ENCODE results near the gene TMC1.
"Not testable (repeated sequence)": the region's sequence is repeated elsewhere in the genome, so short reads cannot be mapped to it uniquely, and the experiment has no call there.

TMC1 gene

DNA sequence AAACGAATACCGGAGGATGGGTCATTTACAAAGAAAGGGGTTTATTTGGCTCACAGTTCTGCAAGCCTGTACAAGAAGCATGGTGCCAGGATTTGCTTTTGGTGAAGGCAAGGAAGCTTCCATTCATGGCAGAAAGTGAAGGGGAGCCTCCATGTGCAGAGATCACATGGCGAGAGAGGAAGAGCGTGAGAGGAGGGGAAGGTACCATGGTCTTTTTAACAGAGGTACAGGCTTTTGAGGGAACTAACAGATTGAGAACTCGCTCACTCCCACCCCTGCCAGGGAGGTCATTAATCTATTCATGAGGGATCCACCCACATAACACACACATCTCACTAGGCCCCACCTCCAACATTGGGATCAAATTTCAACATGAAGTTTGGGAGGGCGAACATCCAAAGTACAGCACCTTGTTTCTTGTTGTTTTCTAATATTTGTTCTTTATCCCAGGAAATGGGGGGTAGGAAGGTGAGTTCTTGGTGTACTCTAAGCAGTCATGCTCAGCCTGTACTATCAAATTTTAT lies 18.5 kb downstream of the TMC1 start:
- Histone ChIP-seq H3K27me3 (ENCODE audit: insufficient read depth, poor library complexity, severe bottlenecking) (no peaks in the 10 kb centered on the region), H3K36me3 (ENCODE audit: low read depth) (no peaks in the 10 kb centered on the region), H3K4me3 (ENCODE audit: severe bottlenecking) (no peak overlapping the region), H3K27ac (ENCODE audit: poor library complexity, severe bottlenecking) (peak overlapping the region; percentile 79), H3K9me3 (ENCODE audit: severe bottlenecking) (no peaks in the 10 kb centered on the region), H3K4me1 (ENCODE audit: insufficient read depth, poor library complexity, severe bottlenecking) (peaks cover 31% of the 10 kb centered on the region)
- ATAC-seq (ENCODE audit: low read depth) (peak; percentile 44), DNase-seq (ENCODE audit: low spot score) (no peak)
- TF ChIP-seq, protein P1, sequence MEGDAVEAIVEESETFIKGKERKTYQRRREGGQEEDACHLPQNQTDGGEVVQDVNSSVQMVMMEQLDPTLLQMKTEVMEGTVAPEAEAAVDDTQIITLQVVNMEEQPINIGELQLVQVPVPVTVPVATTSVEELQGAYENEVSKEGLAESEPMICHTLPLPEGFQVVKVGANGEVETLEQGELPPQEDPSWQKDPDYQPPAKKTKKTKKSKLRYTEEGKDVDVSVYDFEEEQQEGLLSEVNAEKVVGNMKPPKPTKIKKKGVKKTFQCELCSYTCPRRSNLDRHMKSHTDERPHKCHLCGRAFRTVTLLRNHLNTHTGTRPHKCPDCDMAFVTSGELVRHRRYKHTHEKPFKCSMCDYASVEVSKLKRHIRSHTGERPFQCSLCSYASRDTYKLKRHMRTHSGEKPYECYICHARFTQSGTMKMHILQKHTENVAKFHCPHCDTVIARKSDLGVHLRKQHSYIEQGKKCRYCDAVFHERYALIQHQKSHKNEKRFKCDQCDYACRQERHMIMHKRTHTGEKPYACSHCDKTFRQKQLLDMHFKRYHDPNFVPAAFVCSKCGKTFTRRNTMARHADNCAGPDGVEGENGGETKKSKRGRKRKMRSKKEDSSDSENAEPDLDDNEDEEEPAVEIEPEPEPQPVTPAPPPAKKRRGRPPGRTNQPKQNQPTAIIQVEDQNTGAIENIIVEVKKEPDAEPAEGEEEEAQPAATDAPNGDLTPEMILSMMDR (IDR thresholded peaks at IDR 0.05; ENCODE audit: poor library complexity, severe bottlenecking) = no peak

DNA sequence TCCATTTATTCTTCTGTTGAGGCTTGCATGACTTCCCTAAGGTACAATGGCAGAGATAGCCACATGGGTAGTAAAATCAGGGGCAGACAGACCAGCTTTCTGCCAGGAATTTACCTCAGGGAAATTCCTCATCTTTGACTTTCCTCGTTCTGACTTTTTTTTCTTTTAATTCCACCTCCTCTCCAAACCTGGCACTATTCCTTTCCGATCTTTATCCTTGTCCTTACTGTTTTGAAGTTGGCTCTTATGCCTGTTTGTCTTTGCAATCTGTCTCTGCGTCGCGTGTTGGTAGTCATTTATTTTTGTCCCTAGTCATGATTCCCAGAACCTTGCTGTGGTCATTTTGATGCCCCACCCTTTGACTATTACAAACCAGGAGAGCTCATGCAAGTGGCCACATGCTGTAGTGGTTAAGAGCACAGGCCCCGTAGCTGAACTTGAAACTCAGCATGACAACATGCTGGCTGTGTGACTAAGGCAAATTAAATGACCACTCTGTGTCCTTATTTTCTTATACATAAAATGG lies 19.0 kb downstream of the TMC1 start:
- no peak overlapping the region for H3K4me3 ChIP-seq (ENCODE audit: severe bottlenecking)
- H3K36me3 ChIP-seq (ENCODE audit: low read depth) = no peaks in the 10 kb centered on the region
- TF ChIP-seq, protein P1 (IDR thresholded peaks at IDR 0.05; ENCODE audit: poor library complexity, severe bottlenecking) = no peak
- peaks cover 31% of the 10 kb centered on the region for H3K4me1 ChIP-seq (ENCODE audit: insufficient read depth, poor library complexity, severe bottlenecking)
- H3K27me3 ChIP-seq (ENCODE audit: insufficient read depth, poor library complexity, severe bottlenecking) = no peaks in the 10 kb centered on the region
- no peak for DNase-seq (ENCODE audit: low spot score)
- peak; percentile 74 for ATAC-seq (ENCODE audit: low read depth)
- H3K9me3 ChIP-seq (ENCODE audit: severe bottlenecking) = no peaks in the 10 kb centered on the region
- peak overlapping the region; percentile 79 for H3K27ac ChIP-seq (ENCODE audit: poor library complexity, severe bottlenecking)

DNA sequence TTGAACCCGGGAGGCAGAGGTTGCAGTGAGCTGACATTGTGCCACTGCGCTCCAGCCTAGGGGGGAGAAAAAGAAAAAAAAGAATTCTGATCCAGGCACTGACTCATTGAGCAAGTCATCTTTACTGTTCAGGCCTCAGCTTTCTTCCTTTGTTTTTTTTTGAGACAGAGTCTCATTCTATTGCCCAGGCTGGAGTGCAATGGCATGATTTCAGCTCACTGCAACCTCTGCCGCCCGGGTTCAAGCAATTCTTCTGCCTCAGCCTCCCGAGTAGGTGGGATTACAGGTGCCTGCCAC lies 21.1 kb downstream of the TMC1 start:
- Histone ChIP-seq H3K27ac (ENCODE audit: poor library complexity, severe bottlenecking) (peak overlapping the region; percentile 79), H3K4me1 (ENCODE audit: insufficient read depth, poor library complexity, severe bottlenecking) (peaks cover 31% of the 10 kb centered on the region)
- not testable (repeated sequence) for H3K4me3 ChIP-seq (ENCODE audit: severe bottlenecking); H3K36me3 ChIP-seq (ENCODE audit: low read depth); DNase-seq (ENCODE audit: low spot score); H3K27me3 ChIP-seq (ENCODE audit: insufficient read depth, poor library complexity, severe bottlenecking); H3K9me3 ChIP-seq (ENCODE audit: severe bottlenecking)
- ATAC-seq (ENCODE audit: low read depth) = peak; percentile 81

DNA sequence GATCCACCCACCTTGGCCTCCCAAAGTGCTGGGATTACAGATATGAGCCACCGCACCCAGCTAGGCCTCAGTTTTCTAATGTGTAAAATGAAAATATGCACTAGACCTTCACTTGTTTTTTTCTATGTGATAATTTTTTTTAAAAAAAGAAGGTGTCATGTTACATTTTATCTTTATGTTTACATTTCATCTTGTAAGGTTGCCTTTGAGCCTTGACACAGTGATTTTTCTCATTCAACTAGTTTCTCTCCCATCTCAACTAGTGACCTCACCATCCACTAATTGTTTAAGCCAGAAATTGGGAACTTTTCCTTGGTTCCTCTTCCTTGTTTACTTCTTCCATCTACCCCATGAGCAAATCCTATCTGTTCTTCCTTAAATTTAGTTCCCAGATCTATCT lies 21.5 kb downstream of the TMC1 start:
- no peak for ATAC-seq (ENCODE audit: low read depth)
- no peak for DNase-seq (ENCODE audit: low spot score)
- H3K9me3 ChIP-seq (ENCODE audit: severe bottlenecking) = no peaks in the 10 kb centered on the region
- peak overlapping the region; percentile 79 for H3K27ac ChIP-seq (ENCODE audit: poor library complexity, severe bottlenecking)
- TF ChIP-seq, protein P1 (IDR thresholded peaks at IDR 0.05; ENCODE audit: poor library complexity, severe bottlenecking) = no peak
- H3K36me3 ChIP-seq (ENCODE audit: low read depth) = no peaks in the 10 kb centered on the region
- H3K4me3 ChIP-seq (ENCODE audit: severe bottlenecking) = no peak overlapping the region
- no peaks in the 10 kb centered on the region for H3K27me3 ChIP-seq (ENCODE audit: insufficient read depth, poor library complexity, severe bottlenecking)
- H3K4me1 ChIP-seq (ENCODE audit: insufficient read depth, poor library complexity, severe bottlenecking) = peaks cover 31% of the 10 kb centered on the region

DNA sequence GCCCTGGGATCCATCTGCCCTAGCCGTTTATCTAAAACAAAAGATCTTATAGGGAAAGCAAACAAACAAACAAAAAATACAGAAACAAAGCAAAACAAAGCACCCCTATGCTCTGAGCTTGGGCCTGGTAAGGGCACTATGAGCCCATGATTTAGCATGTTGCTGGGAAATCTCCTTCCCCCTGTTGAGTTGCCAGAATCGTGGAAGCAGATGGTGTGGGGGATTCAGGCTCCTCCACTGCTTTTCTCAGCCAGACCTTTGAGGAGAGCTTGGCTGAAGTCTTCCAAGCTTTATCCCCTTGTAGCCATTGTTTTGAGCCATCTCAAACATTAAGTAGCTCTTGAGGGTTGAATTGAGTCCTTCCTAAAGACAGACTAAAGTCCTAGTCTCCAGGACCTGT lies 29.9 kb downstream of the TMC1 start:
- Histone ChIP-seq H3K9me3 (ENCODE audit: severe bottlenecking) (no peaks in the 10 kb centered on the region), H3K4me3 (ENCODE audit: severe bottlenecking) (no peak overlapping the region), H3K4me1 (ENCODE audit: insufficient read depth, poor library complexity, severe bottlenecking) (peaks cover 14% of the 10 kb centered on the region), H3K27ac (ENCODE audit: poor library complexity, severe bottlenecking) (no peak overlapping the region), H3K36me3 (ENCODE audit: low read depth) (no peaks in the 10 kb centered on the region), H3K27me3 (ENCODE audit: insufficient read depth, poor library complexity, severe bottlenecking) (no peaks in the 10 kb centered on the region)
- ATAC-seq (ENCODE audit: low read depth) (no peak), DNase-seq (ENCODE audit: low spot score) (no peak)
- TF ChIP-seq, protein P1 (IDR thresholded peaks at IDR 0.05; ENCODE audit: poor library complexity, severe bottlenecking) = no peak
